ENCODE data around the gene PPP1R37.

- TF ChIP-seq FEZF1 (tag by site-specific recombination; IDR thresholded peaks at IDR 0.05): no peak
- TF ChIP-seq CTCF (tag by site-specific recombination; IDR thresholded peaks at IDR 0.05): no peak
- TF ChIP-seq KLF10 (tag by site-specific recombination; IDR thresholded peaks at IDR 0.05): no peak
- TF ChIP-seq, protein P1, sequence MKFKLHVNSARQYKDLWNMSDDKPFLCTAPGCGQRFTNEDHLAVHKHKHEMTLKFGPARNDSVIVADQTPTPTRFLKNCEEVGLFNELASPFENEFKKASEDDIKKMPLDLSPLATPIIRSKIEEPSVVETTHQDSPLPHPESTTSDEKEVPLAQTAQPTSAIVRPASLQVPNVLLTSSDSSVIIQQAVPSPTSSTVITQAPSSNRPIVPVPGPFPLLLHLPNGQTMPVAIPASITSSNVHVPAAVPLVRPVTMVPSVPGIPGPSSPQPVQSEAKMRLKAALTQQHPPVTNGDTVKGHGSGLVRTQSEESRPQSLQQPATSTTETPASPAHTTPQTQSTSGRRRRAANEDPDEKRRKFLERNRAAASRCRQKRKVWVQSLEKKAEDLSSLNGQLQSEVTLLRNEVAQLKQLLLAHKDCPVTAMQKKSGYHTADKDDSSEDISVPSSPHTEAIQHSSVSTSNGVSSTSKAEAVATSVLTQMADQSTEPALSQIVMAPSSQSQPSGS (tag by site-specific recombination; IDR thresholded peaks at IDR 0.05; ENCODE audit: low read depth): no peak
- TF ChIP-seq SP2 (tag by site-specific recombination; IDR thresholded peaks at IDR 0.05): no peak
- TF ChIP-seq, protein P2, sequence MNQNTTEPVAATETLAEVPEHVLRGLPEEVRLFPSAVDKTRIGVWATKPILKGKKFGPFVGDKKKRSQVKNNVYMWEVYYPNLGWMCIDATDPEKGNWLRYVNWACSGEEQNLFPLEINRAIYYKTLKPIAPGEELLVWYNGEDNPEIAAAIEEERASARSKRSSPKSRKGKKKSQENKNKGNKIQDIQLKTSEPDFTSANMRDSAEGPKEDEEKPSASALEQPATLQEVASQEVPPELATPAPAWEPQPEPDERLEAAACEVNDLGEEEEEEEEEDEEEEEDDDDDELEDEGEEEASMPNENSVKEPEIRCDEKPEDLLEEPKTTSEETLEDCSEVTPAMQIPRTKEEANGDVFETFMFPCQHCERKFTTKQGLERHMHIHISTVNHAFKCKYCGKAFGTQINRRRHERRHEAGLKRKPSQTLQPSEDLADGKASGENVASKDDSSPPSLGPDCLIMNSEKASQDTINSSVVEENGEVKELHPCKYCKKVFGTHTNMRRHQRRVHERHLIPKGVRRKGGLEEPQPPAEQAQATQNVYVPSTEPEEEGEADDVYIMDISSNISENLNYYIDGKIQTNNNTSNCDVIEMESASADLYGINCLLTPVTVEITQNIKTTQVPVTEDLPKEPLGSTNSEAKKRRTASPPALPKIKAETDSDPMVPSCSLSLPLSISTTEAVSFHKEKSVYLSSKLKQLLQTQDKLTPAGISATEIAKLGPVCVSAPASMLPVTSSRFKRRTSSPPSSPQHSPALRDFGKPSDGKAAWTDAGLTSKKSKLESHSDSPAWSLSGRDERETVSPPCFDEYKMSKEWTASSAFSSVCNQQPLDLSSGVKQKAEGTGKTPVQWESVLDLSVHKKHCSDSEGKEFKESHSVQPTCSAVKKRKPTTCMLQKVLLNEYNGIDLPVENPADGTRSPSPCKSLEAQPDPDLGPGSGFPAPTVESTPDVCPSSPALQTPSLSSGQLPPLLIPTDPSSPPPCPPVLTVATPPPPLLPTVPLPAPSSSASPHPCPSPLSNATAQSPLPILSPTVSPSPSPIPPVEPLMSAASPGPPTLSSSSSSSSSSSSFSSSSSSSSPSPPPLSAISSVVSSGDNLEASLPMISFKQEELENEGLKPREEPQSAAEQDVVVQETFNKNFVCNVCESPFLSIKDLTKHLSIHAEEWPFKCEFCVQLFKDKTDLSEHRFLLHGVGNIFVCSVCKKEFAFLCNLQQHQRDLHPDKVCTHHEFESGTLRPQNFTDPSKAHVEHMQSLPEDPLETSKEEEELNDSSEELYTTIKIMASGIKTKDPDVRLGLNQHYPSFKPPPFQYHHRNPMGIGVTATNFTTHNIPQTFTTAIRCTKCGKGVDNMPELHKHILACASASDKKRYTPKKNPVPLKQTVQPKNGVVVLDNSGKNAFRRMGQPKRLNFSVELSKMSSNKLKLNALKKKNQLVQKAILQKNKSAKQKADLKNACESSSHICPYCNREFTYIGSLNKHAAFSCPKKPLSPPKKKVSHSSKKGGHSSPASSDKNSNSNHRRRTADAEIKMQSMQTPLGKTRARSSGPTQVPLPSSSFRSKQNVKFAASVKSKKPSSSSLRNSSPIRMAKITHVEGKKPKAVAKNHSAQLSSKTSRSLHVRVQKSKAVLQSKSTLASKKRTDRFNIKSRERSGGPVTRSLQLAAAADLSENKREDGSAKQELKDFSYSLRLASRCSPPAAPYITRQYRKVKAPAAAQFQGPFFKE (tag by site-specific recombination; IDR thresholded peaks at IDR 0.05; ENCODE audit: borderline replicate concordance): no peak
- TF ChIP-seq ZNF221 (tag by site-specific recombination; IDR thresholded peaks at IDR 0.05; ENCODE audit: borderline replicate concordance): no peak
- no peak for TF ChIP-seq ZBTB49 (tag by site-specific recombination; IDR thresholded peaks at IDR 0.05; ENCODE audit: low read depth)
- TF ChIP-seq, protein P3, sequence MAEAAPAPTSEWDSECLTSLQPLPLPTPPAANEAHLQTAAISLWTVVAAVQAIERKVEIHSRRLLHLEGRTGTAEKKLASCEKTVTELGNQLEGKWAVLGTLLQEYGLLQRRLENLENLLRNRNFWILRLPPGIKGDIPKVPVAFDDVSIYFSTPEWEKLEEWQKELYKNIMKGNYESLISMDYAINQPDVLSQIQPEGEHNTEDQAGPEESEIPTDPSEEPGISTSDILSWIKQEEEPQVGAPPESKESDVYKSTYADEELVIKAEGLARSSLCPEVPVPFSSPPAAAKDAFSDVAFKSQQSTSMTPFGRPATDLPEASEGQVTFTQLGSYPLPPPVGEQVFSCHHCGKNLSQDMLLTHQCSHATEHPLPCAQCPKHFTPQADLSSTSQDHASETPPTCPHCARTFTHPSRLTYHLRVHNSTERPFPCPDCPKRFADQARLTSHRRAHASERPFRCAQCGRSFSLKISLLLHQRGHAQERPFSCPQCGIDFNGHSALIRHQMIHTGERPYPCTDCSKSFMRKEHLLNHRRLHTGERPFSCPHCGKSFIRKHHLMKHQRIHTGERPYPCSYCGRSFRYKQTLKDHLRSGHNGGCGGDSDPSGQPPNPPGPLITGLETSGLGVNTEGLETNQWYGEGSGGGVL (tag by site-specific recombination; IDR thresholded peaks at IDR 0.05): no peak
- no peak for TF ChIP-seq ZBTB44 (tag by site-specific recombination; IDR thresholded peaks at IDR 0.05)
- TF ChIP-seq ZNF416 (tag by site-specific recombination; IDR thresholded peaks at IDR 0.05): no peak
- TF ChIP-seq ZFP3 (tag by site-specific recombination; IDR thresholded peaks at IDR 0.05; ENCODE audit: low read depth): no peak
- TF ChIP-seq TCF7L2 (IDR thresholded peaks at IDR 0.05; ENCODE audit: borderline replicate concordance, low read depth, low read length): no peak
- TF ChIP-seq ZNF48 (tag by site-specific recombination; IDR thresholded peaks at IDR 0.05): no peak
Observed at GRCh38 chr19:45071969-45072790, 20.8 kb upstream of the PPP1R37 start.

All from HEK293 (cell line).